LNCAP (cell line): Measurements from ENCODE around the gene PSD2.

ENCODE experiments used
- CTCF ChIP-seq: fragments of 450-650 bp; IDR thresholded peaks from 2 replicates; pipeline ENCODE4 v1.5.1; 2017; ENCODE audit warnings: mild to moderate bottlenecking

The PSD2 gene

GRCh38 chr5:139820606-139821005, 25.0 kb downstream of the PSD2 start:
- no peak for TF ChIP-seq CTCF

GRCh38 chr5:139821806-139822552, 26.4 kb downstream of the PSD2 start:
- no peak for TF ChIP-seq CTCF

GRCh38 chr5:139822553-139823425, 27.2 kb downstream of the PSD2 start:
- no peak for TF ChIP-seq CTCF

GRCh38 chr5:139823757-139824355, 28.2 kb downstream of the PSD2 start:
- TF ChIP-seq CTCF: no peak

GRCh38 chr5:139825690-139826089, 30.1 kb downstream of the PSD2 start:
- no peak for TF ChIP-seq CTCF

GRCh38 chr5:139828207-139828895, 32.7 kb downstream of the PSD2 start:
- TF ChIP-seq CTCF: no peak

- TF ChIP-seq CTCF: no peak
Observed at GRCh38 chr5:139829471-139829870, 33.9 kb downstream of the PSD2 start.
